Stimulated activated CD4-positive, alpha-beta T cell treated with anti-CD3 and anti-CD28 coated beads, Interleukin-12 subunit alpha, Interleukin-12 subunit beta, amount 100 ng/mL, for 4 hours (primary cell): ENCODE measurements around the gene FER1L5.

Experiments
- DNase-seq: peaks from one replicate; pipeline ENCODE4 v3.0.0-alpha.2; 2020

FER1L5 gene

GRCh38 chr2:96698221-96698861 is 55.8 kb downstream of the FER1L5 start:
- no peak for DNase-seq

GRCh38 chr2:96699021-96699420 is 56.5 kb downstream of the FER1L5 start:
- no peak for DNase-seq

- DNase-seq = no peak
Observed at GRCh38 chr2:96699621-96700020, 57.1 kb downstream of the FER1L5 start.

GRCh38 chr2:96700086-96700485 is 57.5 kb downstream of the FER1L5 start:
- no peak for DNase-seq

GRCh38 chr2:96701636-96702035 is 59.1 kb downstream of the FER1L5 start:
- no peak for DNase-seq

GRCh38 chr2:96702098-96702785 is 59.7 kb downstream of the FER1L5 start:
- no peak for DNase-seq

- no peak for DNase-seq
Observed at GRCh38 chr2:96703021-96703751, 60.6 kb downstream of the FER1L5 start.

- no peak for DNase-seq
Observed at GRCh38 chr2:96710985-96711384, 68.4 kb downstream of the FER1L5 start.

- DNase-seq = no peak
Observed at GRCh38 chr2:96715658-96716057, 73.1 kb downstream of the FER1L5 start.

GRCh38 chr2:96716388-96716787 is 73.8 kb downstream of the FER1L5 start:
- DNase-seq = no peak

- no peak for DNase-seq
Observed at GRCh38 chr2:96726131-96726530, 83.6 kb downstream of the FER1L5 start.

GRCh38 chr2:96727431-96727830 is 84.9 kb downstream of the FER1L5 start:
- no peak for DNase-seq

GRCh38 chr2:96729748-96730147 is 87.2 kb downstream of the FER1L5 start:
- no peak for DNase-seq

GRCh38 chr2:96730212-96730611 is 87.6 kb downstream of the FER1L5 start:
- no peak for DNase-seq

- no peak for DNase-seq
Observed at GRCh38 chr2:96733931-96734330, 91.4 kb downstream of the FER1L5 start.

GRCh38 chr2:96734880-96735583 is 92.5 kb downstream of the FER1L5 start:
- DNase-seq = no peak

GRCh38 chr2:96737251-96737650 is 94.7 kb downstream of the FER1L5 start:
- no peak for DNase-seq

GRCh38 chr2:96737831-96738230 is 95.3 kb downstream of the FER1L5 start:
- no peak for DNase-seq

GRCh38 chr2:96739076-96739632 is 96.6 kb downstream of the FER1L5 start:
- DNase-seq = no peak

GRCh38 chr2:96739633-96740428 is 97.3 kb downstream of the FER1L5 start, which contains the start of gene LMAN2L:
LMAN2L (minus strand) TSS chr2:96740064; CDS start chr2:96740040, 24 bp downstream.
- DNase-seq = peak; percentile 92

- no peak for DNase-seq
Observed at GRCh38 chr2:96747061-96747617, 104.6 kb downstream of the FER1L5 start.

GRCh38 chr2:96751800-96752199 is 109.2 kb downstream of the FER1L5 start:
- DNase-seq = no peak
